Measurements from ENCODE around the gene TMCC2.
"Not testable (repeated sequence)": the region's sequence is repeated elsewhere in the genome, so short reads cannot be mapped to it uniquely, and the experiment has no call there.

The TMCC2 gene, protein sequence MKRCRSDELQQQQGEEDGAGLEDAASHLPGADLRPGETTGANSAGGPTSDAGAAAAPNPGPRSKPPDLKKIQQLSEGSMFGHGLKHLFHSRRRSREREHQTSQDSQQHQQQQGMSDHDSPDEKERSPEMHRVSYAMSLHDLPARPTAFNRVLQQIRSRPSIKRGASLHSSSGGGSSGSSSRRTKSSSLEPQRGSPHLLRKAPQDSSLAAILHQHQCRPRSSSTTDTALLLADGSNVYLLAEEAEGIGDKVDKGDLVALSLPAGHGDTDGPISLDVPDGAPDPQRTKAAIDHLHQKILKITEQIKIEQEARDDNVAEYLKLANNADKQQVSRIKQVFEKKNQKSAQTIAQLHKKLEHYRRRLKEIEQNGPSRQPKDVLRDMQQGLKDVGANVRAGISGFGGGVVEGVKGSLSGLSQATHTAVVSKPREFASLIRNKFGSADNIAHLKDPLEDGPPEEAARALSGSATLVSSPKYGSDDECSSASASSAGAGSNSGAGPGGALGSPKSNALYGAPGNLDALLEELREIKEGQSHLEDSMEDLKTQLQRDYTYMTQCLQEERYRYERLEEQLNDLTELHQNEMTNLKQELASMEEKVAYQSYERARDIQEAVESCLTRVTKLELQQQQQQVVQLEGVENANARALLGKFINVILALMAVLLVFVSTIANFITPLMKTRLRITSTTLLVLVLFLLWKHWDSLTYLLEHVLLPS
- 1.7 to 2.2 reads per million in 2 donors for total RNA-seq

DNA sequence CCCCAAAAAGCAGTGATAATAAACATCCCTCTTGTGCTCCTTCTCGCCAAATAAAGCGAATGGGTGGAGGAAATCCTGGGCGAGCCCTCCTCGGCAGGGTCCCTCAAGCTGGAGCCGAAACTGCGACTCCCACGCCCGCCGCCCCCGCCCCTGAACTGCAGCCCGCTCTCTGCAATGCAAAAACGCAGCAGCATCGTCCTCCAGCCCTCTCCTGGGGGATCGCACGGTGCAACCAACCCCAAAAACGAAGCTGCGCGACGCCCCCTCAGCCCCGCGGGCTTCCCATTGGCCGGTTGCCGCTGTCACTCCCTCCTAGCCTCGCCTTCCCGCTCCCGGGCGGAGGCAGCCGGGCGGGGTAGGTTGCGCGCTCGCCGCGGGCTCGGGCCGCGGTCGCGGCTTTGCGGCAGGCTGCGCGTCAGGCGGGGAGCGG is at the start of gene TMCC2:
Gene TMCC2 (plus strand): TSS at position 363 of the 430 bp plus-strand sequence. CDS start 619 bp downstream, outside the sequence.
- DNase-seq: peak; percentile 65

DNA sequence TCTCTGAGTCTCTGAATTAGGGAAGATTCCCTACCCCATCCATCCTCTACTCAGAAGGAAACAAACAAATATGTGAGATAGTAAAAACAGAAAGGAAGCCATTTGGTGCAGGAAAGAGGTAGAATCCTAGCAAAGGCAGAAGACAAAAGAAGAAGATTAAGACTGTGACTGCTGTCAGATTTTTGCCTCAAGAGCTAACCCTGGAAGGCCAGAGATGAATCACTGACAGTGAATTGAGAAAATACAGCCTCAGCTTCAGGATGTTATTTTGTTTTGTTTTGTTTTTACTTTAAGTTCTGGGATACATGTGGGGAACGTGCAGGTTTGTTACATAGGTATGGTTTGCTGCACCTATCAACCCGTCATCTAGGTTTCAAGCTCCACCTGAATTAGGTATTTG is 47.9 kb upstream of the TMCC2 start:
- no peak for DNase-seq

DNA sequence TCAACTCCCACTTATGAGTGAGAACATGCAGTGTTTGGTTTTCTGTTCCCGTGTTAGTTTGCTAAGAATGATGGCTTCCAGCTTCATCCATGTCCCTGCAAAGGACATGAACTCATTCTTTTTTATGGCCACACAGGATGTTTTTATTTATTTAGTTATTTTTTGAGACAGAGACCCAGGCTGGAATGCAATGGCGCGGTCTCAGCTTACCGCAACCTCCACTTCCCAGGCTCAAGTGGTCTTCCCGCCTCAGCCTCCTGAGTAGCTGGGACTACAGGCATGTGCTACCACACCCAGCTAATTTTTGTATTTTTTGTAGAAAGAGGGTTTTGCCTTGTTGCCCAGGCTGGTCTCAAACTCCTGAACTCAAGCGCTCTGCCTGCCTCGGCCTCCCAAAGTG is 47.4 kb upstream of the TMCC2 start:
- DNase-seq: not testable (repeated sequence)

DNA sequence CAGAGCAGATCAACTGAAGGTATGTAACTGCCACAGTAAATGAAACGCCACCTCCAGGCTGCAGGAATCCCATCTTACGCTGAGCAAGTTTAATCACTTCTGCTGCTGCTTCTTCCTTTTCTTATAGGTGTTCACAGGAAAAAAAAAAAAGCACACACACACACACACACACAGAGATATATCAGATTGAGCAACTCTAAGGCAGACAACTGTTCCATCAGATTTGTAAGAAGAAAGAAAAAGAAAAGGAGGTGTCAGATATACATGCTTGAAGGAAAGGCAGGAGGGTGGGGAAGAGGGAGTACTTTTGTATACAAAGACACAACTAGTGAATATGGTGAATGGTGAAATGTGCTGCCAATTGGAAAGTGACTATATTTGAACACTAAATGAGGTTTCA is 44.8 kb upstream of the TMCC2 start:
- DNase-seq: no peak

DNA sequence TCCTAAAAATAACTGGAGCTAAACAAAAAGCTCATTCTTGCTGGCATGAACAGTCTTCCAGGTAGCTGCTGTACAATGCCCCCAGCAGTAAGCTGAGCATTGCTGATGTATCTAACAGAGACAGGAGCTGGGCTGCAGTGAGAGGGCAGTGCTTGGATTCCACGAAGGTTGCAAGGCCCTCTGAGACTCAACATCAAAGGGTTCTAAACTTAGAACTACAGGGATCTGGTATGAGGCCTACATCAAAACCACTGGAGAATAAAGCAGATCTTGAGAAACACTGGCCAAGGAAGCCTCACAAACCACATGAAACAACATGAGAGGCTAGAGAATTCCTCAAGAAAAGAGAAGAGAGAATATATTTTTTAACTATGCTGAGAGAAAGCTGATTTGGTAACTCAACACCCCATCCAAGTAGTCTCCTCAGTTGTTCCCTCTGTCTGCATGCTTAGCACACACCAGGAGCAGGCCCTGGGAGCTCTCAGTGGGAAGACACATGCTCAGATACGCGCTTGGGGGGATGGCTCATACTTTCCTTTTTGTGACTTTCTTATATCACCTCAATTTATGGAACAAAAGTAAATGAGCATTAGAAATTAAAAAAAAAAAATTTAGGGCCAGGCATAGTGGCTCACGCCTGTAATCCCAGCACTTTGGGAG is 43.9 kb upstream of the TMCC2 start:
- DNase-seq: no peak

DNA sequence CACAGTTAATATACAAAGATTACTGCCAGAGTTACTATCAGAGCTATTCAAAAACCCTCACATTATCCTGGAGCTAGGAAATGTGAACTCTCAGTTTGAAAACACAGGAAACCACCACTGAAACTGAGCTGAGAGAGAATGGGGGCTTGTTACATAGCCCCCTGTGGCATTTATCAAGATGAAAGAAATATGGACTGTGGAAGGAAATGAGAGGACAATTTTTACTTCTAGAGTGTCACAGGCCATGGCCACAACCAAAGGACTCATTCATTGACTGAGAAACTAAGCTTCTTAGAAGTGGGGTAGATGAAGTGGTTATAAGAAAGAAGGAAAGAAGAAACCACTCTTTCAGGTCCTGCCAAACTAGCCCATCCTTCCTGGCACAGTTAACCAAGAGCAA is 41.6 kb upstream of the TMCC2 start:
- no peak for DNase-seq

DNA sequence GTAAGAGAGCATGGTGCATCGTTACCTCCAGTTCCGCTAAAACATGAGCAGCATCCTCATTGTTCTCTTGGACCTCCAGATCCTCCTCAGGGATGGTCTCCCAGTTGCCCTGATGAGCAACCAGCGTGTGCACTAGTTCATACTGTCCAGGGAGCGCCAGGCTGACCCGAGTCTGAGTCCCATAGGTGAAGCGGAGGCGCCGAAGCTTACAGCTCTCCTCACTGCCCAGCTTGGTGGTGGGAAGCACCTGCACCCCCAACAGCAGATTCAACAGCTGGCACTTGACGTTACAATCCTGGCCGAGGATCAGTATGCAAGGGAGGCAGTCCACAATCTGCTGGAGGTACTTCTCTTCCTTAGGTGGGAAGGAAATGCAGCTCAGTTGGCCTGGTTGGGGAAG is 40.3 kb upstream of the TMCC2 start:
- DNase-seq: no peak

DNA sequence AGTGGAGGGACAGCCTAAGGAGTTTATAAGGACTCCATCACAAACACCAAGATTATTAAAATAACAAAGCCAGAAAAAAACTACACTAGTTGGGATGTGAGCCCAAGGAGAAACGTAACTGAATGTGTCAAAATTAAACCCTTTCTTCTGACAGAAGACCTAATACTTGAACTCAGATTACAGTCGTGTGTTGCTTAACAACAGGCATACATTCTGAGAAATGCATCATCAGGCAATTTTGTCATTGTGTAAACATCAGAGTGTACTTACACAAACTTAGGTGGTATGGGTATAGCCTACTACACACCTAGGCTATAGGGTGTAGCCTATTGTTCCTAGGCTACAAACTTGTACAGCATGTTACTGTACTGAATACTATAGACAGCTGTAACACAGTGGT is 39.6 kb upstream of the TMCC2 start:
- DNase-seq: no peak

DNA sequence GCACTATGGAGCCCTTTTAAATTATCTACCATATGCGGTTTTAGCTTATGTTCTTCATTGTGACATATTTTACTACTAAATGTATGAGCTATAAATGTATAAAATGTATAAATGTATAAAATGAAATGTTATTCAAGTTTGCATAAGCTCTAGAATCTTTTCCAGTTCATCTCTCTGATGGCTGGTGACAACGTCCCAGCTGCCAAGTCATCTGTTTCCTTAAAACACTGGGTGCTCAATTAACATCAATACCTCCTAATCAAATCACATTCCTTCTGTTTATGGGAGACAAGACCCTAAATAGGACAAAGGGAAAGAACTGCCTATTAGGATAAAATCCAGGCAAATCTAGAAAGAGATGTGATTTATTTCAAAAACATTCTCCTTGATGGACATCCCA is 39.1 kb upstream of the TMCC2 start:
- no peak for DNase-seq

DNA sequence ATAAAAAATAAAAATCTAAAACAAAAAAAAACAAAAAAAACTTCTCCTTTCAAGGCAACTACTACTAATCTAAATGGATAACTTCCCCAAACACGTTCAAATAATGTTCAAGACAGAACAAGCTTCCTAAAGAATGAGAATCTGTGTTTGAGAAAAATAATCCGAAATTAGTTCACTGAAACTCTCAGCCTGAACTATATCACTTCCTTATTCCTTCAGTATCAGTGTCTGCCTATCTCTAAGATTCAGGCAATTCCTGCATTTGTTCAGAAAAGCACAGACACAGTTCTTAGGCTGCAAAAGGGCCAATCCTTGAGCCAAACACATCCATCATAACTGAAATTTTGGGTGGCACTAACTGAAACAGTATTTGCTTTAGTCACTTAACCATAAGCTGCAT is 38.6 kb upstream of the TMCC2 start:
- no peak for DNase-seq

DNA sequence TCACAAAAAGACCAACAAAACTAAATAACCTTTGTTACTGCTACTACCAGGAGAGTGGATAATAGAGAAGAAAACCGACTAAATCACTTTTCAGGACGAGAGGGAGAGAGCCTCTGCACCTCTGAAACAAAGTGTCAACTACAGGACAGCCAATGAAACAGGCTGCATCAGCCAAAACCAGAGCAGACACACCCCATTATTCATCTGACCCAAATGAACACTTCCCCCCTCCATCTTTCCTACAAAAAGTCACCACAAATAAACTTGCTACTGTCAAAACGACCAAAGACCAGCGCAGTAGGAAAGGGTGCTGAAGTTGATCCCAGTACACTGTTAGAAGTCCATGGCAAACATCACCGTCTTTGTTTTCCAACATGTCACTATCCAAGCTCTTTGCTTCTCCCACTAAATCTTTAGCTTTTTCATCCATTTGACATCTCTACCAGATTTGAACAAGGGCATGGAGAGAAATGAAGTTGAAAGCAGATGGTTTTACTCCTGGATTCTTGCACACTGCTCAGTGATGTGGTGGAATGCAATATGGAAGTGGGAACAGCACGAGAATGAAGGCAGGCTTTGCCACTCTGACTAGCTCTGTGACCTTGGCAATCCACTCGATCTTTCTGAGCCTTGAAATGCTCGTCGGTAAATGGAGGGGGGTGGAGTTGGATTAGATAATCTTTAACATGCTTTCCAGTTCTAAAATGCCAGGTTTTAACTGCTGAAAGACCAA is 36.7 kb upstream of the TMCC2 start:
- DNase-seq: no peak

DNA sequence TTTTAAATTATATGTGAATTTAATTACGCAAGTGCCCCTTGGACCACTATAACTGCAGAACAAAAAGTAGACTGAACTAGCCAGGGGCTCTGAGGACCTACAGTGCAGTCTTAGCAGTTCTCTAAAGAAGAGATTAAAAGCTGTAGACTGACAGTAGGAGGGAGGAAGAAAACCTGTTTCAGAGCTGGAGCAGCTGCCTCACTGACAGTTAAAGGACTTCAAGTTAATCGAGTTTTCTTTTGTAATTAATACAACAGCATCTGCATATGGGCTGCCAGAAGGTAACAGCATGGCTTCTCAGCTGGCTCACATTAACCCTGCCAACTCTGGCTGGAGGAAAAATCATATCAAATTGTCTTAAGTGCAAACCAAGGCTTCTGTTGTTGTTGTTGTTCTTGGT is 36.1 kb upstream of the TMCC2 start:
- no peak for DNase-seq

DNA sequence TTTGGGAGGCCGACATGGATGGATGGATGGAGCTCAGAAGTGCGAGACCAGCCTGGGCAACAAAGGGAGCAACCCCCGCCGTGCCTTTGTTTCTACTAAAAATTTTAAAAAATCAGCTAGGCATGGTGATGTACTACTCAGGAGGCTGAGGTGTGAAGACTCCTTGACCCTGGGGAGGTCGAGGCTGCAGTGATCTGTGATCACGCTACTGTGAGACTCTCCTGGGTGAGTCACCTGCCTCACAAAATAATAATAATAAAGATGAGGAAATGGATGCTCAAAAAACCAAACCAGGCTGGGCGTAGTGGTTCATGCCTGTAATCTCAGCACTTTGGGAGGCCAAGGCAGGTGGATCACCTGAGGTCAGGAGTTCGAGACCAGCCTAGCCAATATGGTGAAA is 35.5 kb upstream of the TMCC2 start:
- no peak for DNase-seq

DNA sequence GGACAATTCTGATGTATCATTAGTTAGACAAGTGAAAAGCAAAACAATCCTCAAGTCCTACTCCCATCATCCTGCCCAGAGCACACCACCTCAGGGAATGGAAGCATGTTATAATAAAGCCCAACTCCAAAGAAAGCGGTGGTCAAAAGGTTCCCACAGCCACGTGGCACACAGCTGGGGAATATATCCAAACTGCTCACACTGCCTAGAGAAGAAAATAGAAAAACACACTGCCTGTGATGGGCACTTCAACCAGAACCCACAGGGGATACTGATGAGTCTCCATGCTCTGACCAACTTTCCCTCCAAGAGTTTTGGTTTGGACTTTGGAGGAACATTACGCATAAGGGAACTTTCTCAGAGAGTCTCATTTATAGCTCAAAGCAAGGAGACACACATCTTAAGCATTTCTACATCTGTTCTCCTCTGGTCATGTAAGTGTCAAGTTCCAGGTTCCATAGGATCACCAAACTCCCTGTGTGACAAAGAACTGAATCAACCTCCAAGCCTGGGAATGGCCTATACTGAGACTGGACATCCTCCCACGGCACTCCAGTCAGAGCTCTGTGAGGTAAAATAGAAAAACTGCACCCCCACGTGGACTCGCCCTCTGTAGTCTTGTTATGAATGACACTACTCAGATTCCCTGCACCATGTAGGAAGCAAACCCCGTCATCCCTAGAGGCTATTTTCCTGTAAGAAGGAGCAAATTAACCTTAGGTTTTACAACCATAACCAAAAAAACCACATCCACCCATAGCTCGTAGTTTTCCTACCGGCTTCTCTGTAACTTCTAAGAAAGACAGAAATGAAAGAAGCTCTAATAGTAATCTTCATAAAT is 28.4 kb upstream of the TMCC2 start:
- DNase-seq: no peak

DNA sequence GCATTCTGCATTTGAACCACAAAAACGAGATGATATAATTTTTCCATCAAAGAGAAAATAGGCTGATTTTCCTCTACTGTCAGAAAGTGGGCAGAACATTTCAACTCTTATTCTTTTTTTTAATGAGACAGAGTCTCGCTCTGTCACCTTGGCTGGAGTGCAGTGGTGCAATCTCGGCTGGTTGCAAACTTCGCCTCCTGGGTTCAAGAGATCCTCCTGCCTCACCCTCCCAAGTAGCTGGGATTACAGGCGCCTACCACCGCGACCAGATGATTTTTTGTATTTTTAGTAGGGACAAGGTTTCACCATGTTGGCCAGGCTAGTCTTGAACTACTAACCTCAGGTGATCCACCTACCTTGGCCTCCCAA is 27.8 kb upstream of the TMCC2 start:
- DNase-seq: no peak

DNA sequence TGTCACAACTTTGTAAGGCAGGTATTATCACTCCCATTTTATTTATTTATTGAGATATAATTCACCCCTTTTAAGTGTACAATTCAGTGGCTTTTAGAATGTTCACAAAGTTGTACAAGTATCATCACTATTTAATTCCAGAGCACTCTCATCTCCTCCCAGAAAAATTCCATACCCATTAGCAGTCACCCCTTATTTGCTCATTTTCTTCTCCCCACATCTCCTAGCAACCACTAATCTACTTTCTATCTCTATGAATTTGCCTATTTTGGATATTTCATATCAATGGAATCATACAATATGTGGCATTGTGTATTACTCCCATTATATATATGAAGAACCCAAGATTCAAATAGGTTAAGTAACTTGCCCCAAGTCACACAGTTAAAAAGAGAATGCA is 23.2 kb upstream of the TMCC2 start:
- no peak for DNase-seq

DNA sequence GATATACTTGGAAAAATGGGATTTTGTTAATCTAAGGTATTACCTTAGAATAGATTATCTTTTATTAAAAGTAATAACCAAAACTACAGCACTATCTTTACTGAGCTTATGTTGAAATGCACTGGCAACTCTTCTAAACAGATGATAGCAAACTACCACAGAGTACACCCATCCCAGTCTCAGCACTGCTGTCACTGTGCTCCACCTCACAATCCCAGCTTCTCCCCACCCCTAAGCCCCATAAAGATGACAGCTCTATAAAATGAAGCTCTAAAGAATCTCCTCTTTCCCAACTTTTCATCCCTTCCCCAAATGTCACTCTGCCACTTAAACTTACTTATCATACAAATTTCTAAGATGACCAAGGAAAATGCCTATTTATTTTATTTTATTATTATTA is 22.7 kb upstream of the TMCC2 start:
- DNase-seq: no peak

DNA sequence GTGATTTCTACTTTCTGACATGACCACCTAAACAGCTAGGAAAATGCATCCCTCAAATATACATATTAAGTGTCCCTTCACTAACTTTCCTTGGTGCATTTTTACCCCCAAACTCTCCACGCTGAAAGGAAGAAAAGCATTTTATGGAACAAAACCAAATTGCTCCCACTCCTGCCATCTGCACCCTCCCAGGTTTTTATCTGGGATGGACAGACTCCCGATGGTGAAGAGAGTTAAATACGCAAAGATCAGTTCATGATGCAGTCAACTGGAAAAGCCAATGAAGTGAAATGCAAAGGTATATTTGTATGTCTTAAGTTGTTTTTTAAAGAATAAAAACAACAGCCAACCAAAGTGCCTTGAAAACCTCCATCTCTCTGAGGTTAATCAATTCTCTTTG is 18.9 kb upstream of the TMCC2 start:
- DNase-seq: no peak

DNA sequence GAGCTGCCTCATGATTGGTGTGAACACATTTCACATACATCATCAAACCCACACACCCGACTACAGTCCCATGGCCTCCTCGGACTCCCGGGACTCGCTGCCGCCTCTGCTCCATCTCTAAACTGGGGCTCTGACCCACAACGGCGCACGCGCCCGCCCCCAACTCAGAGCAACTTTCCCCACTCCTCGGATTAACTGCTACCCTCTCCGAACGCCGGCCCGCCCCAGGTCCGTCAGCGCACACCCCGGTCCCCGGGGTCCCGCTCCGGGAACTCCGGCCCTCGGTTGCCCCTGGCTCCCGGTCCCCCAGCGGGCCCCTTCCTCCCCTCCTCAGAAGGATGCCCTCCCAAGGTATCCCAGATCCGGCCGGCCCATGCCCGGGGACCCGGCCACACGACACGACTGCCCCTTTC is 17.0 kb upstream of the TMCC2 start:
- no peak for DNase-seq

DNA sequence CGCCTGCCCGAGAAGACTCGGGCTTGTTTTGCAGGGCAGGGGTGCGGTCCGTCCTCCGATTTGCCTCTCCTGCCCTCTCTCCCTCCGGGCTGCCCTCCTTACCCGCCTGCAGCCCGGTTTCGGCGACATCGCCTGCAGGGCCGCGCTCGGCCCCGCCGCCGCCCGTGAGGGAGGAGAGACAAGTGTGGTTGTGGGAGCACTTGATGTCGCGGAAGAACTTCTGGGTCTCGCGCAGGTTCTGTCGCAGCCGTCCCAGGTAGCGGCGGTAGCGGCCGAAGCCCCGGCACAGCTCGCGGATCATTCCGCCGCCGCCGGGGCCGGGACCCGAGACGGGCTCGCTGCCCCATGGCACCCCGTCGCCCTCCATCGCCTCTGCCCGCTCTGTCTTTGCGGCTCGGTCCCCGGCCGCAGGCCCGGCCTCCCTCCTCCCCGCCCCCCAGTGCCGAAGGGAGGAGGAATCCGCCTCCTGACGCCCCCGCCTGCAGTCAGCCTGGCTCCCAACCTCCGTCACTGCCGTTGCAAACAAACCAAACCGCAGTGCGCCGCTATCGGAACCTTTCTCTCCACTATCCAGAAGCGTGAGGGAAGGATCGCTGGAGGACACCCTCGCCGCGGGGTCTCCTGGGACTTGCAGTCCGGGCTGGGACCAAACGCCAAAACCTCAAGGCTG is 16.4 kb upstream of the TMCC2 start, which contains the start of gene DSTYK:
Gene DSTYK (minus strand): TSS at position 534 of the 670 bp plus-strand sequence. CDS start 167 bp downstream, at position 367.
- peak; percentile 83 for DNase-seq

DNA sequence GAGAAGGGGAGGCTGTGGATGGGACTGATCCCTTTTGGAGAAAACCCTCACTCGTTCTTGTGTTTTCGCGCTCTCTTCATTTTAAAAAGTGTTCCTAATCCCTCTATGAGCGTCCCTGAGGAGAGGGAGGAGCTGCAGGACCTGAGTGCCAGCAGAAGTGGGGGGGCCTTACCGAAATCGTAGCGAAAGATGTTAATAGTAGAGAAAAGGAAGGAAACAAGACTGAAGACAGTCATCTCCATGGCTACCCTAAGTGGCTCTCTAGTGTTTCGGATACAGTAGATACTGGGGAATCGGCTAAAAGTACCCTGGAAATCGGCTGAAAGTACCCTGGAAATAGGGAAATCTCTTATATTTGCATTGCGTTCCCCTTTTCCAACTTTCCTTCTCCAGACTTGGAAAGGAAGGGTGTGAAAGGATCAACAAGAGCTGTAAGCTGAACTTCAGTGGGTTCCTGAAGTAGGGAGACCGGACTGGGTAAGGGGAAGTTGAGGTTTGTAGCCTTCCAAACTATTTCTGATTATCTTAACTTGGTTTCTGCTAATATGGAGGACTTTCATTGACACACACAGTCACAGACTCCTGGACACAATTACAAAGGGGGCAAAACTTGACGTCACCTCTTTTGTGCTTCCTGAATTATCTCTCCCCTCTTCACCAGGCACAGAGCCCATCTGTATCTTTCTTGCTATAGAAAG is 15.8 kb upstream of the TMCC2 start:
- no peak for DNase-seq

All from T-helper 9 cell (primary cell).